GM21447 (cell line): ENCODE measurements around the gene MIER1.
"Not testable (repeated sequence)": the region's sequence is repeated elsewhere in the genome, so short reads cannot be mapped to it uniquely, and the experiment has no call there.

Experiments used
- ATAC-seq: cut with Tn5 transposase; IDR thresholded peaks from one replicate; pipeline ENCODE4 v1.9.1; 2021; ENCODE audit not compliant: unreplicated experiment

MIER1 gene

GRCh38 chr1:66924756-66925557, at the start of gene MIER1, which contains the start of gene DNAI4:
Gene MIER1, plus strand, starts transcription at chr1:66924990. Its CDS starts 39 bp downstream, at chr1:66925029.
Gene DNAI4, minus strand, starts transcription at chr1:66924856. Its CDS starts 25 bp downstream, at chr1:66924831.
- ATAC-seq, result peak; percentile 92

- ATAC-seq, result no peak
Observed at GRCh38 chr1:66876664-66877063, 48.1 kb upstream of the MIER1 start.

- no peak for ATAC-seq
Observed at GRCh38 chr1:66889030-66889429, 35.8 kb upstream of the MIER1 start.

- no peak for ATAC-seq
Observed at GRCh38 chr1:66890621-66891020, 34.2 kb upstream of the MIER1 start.

GRCh38 chr1:66893712-66894111, 31.1 kb upstream of the MIER1 start:
- ATAC-seq, result no peak

DNA sequence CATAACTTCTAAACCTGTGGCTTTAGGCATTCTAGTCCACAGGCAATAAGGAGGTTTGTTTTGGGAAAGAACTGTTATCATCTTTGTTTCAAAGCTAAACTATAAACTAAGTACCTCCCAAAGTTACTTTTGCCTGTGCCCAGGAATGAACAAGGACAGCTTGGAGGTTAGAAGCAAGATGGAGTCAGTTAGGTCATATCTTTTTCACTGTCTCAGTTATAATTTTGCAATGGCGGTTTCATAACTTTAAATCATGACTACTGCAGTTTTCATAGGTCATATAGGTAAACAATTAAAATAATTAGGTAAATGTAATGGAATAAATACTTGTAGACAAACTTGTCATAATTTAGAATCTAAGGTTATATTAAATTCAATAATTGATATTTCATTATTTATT, 9.6 kb upstream of the MIER1 start:
- not testable (repeated sequence) for ATAC-seq

GRCh38 chr1:66916320-66916719, 8.5 kb upstream of the MIER1 start:
- ATAC-seq, result no peak

- ATAC-seq, result no peak
Observed at GRCh38 chr1:66917476-66917875, 7.3 kb upstream of the MIER1 start.

DNA sequence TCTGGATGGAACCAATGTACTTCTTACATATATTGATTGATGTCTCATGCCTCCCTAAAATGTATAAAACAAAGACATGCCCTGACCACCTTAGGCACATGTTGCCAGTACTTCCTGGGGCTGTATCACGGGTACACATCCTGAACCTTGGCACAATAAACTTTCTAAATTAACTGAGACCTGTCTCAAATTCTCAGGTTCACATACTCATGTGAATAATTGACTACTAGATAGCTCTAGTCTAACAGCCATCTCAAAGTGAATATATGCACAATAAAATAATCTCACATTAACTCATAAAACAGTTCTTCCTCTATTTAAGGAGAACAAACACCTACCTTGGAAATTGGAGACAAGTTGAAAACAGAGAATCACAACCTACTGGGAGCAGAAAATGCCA, 5.7 kb upstream of the MIER1 start:
- no peak for ATAC-seq

GRCh38 chr1:66919828-66920227, 5.0 kb upstream of the MIER1 start:
- no peak for ATAC-seq

GRCh38 chr1:66920543-66920942, 4.2 kb upstream of the MIER1 start:
- ATAC-seq, result no peak

- ATAC-seq, result peak; percentile 8
Observed at GRCh38 chr1:66925558-66925910, 744 bp downstream of the MIER1 start.

DNA sequence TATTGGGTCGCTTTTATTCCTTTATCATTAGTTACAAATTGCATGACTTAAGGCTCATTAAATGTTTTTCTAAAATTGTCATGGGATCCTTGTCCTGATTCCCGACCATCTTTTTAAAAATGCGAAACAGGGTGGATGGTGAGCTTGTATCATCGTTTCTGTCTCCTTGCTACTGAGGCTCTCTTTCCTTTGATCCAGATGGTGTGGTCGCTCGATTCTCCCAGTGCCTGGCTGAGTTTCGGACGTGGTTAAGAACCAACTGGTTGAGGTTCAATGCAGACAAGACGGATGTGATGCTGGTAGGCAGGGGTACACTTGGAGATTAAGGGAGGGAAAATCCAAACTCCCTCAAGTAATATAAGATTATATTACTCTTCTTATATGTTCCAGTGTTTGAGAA, 1.2 kb downstream of the MIER1 start:
- ATAC-seq, result no peak

GRCh38 chr1:66927528-66927927, 2.7 kb downstream of the MIER1 start:
- no peak for ATAC-seq

- ATAC-seq, result no peak
Observed at GRCh38 chr1:66929146-66929688, 4.4 kb downstream of the MIER1 start.

- ATAC-seq, result no peak
Observed at GRCh38 chr1:66929691-66929998, 4.9 kb downstream of the MIER1 start.

DNA sequence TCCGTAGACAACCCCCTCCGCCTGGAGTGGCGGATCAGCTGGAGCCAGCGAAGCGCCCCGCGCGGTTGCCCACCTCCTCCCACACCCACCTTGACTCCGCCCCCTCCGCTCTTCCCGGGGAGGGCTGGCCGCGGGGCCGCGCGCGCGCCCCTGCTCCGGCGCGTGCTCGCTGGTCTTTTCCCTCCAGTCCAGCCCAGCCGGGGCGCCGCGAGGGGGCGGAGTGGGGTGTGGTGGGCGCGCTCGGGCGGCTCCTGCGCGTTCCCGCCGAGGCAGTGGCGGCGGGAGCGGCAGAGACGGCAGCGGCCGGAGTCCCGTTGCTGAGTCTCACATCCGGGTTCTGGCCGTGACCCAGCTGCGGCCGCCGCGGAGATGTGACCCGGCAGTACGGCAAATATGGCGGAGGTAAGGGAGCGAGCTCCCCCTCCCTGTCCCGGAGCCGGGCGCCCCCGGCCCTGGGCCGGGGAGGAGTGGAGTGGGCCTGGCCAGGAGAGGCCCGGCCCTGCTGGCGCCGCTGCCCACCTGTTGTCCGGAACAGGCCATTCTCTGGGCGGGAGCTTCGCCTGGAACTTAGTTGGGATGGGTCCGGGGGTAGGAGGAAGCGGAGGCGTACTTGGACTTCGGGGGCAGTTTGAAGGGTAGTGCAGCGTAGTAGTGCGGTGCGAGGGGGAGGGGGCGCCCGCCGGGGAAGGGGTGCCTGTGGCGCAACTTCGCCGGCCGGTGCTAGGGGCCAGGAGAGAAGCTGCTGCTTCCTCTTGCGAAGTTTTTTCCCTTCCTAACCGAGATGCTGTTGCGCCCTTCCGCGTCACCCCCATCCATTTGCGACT, 5.4 kb downstream of the MIER1 start:
- ATAC-seq, result peak; percentile 51

- ATAC-seq, result no peak
Observed at GRCh38 chr1:66930823-66931174, 6.0 kb downstream of the MIER1 start.

GRCh38 chr1:66931590-66931989, 6.8 kb downstream of the MIER1 start:
- no peak for ATAC-seq

GRCh38 chr1:66932291-66932690, 7.5 kb downstream of the MIER1 start:
- ATAC-seq, result no peak

GRCh38 chr1:66933887-66934700, 9.3 kb downstream of the MIER1 start:
- no peak for ATAC-seq
